Naive B cell (primary cell): ENCODE data around the gene PECR. TPM values are rescaled to one million over a fixed set of nuclear protein-coding genes. Genes with fewer than 3 reads are reported as not detected.

ENCODE experiments used
- ATAC-seq, 2 donors: fragments of 150-1000 bp; cut with Tn5 transposase; 2 replicates each; pipeline ENCODE4 v1.10.0; 2021; ENCODE audit warnings: low read depth in 2 of 2, mild to moderate bottlenecking in 2 of 2, moderate library complexity in 2 of 2
- DNase-seq: peaks from one replicate; pipeline ENCODE4 v3.0.0; 2022
- H3K27ac Mint-ChIP-seq, 6 donors: one replicate each; pipeline ENCODE4 v1.8.0; 2020 to 2022; ENCODE audit warnings: mild to moderate bottlenecking in 6 of 6, mixed read lengths in 6 of 6, moderate library complexity in 5 of 6, inconsistent platforms in 2 of 6
- H3K27me3 Mint-ChIP-seq, 3 donors: one replicate each; pipeline ENCODE4 v1.8.0; 2021 to 2022; ENCODE audit warnings: mixed read lengths in 3 of 3, mild to moderate bottlenecking in 1 of 3
- H3K36me3 Mint-ChIP-seq, 2 donors: one replicate each; pipeline ENCODE4 v1.8.0; 2020 to 2022; ENCODE audit warnings: mixed read lengths in 2 of 2, inconsistent platforms in 1 of 2, mild to moderate bottlenecking in 1 of 2
- H3K4me1 Mint-ChIP-seq, 3 donors: one replicate each; pipeline ENCODE4 v1.8.0; 2020 to 2022; ENCODE audit warnings: mixed read lengths in 3 of 3, inconsistent platforms in 1 of 3, mild to moderate bottlenecking in 1 of 3, moderate library complexity in 1 of 3
- H3K4me3 Mint-ChIP-seq, 8 donors: one replicate each; pipeline ENCODE4 v1.8.0; 2020 to 2022; ENCODE audit warnings: mild to moderate bottlenecking in 8 of 8, mixed read lengths in 8 of 8, moderate library complexity in 8 of 8, inconsistent platforms in 2 of 8
- H3K9me3 Mint-ChIP-seq, 7 donors: one replicate each; pipeline ENCODE4 v1.8.0; 2020 to 2022; ENCODE audit warnings: mixed read lengths in 7 of 7, mild to moderate bottlenecking in 5 of 7, inconsistent platforms in 2 of 7, moderate library complexity in 1 of 7
- polyA plus RNA-seq, 6 donors: library from polyadenylated mRNA; unstranded; fragments of 300-500 nt; fragmentation: Illumina TruSeq; gene quantifications; one replicate each; pipeline ENCODE4 v1.2.3, GENCODE V29; 2021; ENCODE audit warnings: low read depth in 6 of 6

PECR gene
- polyA plus RNA-seq, 6 donors from 2014 or later, result 20.7 to 37.3 (median 24.8) TPM

DNA sequence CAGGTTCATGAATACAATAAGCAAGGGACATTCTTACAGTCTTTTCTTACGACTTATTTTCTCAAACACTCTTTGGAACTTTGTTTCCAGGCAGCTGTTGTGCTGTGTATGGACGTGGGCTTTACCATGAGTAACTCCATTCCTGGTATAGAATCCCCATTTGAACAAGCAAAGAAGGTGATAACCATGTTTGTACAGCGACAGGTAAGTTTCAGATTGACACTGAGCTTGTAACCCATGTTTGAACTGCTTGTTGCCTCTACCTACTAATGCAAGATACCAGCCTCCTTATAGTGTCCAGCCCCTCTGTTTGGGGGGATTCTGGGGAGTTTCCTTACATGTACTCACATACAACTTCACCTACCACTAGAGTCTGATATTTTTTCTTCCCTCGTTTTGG is 31.3 kb upstream of the PECR start:
- Mint-ChIP-seq H3K4me1 (peaks cover 48 to 83% (median 73%) of the 10 kb centered on the region in 3 donors), H3K27me3 (no peaks in the 10 kb centered on the region), H3K36me3 (peaks cover 14 to 23% of the 10 kb centered on the region in 2 donors), H3K4me3 (peak overlapping the region in 1 of 8 donors; percentile 98), H3K27ac (peak overlapping the region in 4 of 6 donors; percentile 21 to 98 (median 72)), H3K9me3 (no peaks in the 10 kb centered on the region)
- DNase-seq, result no peak
- ATAC-seq, result no peak

GRCh38 chr2:216111122-216111521 is 29.5 kb upstream of the PECR start:
- DNase-seq (no peak), ATAC-seq (no peak)
- H3K4me3 Mint-ChIP-seq, result peak overlapping the region in 5 of 8 donors; percentile 7 to 100 (median 70)
- no peaks in the 10 kb centered on the region for H3K9me3 Mint-ChIP-seq
- H3K27ac Mint-ChIP-seq, result peak overlapping the region in 3 of 6 donors; percentile 69 to 100 (median 85)
- peaks cover 39 to 71% (median 55%) of the 10 kb centered on the region in 3 donors for H3K4me1 Mint-ChIP-seq
- no peaks in the 10 kb centered on the region for H3K27me3 Mint-ChIP-seq
- peaks cover 14 to 23% of the 10 kb centered on the region in 2 donors for H3K36me3 Mint-ChIP-seq

DNA sequence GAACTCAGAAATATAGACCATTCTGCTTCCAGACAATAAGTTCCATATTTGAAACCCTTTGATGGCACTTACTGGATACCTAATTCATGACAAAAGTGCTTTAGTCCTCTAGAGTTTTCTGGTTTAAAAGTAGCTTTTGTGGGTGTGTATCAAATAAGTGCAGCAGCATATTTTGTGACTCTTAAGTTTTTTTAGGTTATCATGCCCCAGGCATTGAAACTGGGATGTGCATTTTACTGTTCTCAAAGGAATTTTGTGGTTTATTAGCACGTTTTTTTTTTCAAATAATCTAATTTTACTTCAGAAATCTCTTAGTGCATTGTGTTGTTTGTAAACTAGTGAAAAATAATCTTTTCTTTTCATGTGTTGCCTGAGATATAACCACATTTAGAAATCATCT is 29.0 kb upstream of the PECR start:
- Mint-ChIP-seq H3K4me1 (peaks cover 38 to 68% (median 53%) of the 10 kb centered on the region in 3 donors), H3K27ac (peak overlapping the region in 4 of 6 donors; percentile 97 to 100 (median 100)), H3K27me3 (peaks cover 0 to under 1% (median 0%) of the 10 kb centered on the region in 3 donors), H3K9me3 (no peaks in the 10 kb centered on the region), H3K36me3 (peaks cover 14 to 23% of the 10 kb centered on the region in 2 donors), H3K4me3 (peak overlapping the region; percentile 98 to 100 (median 100))
- no peak for DNase-seq
- no peak for ATAC-seq

DNA sequence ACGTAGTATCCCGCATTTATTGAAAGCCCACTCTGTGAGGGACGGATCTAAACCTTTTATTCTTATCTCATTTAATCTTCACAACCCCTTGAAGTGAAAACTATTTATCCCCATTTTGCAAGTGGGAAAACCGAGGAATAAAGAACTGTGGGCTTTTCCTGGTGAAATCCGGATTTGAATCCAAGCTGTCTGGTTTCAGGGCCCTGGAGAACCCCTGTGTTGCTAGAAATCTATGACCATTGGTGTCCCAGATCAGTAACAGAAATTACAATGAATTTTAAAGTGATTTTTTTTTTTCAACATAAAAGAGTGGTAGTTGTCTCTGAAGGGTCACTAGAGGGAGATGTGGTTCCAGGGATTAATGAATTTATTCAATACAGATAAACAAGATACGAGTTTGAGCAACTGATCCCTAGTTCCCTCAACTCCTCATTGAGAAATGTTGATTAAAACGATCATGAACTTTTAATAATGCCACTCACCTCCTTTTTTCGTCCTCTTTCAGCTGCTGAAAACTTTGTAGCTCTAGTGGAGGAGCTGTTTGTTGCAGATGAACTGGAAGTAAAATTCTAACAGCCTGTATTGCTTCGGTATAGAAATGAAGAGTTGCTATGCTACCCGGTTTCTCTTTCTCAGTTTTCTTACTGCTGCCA is 28.5 kb upstream of the PECR start:
- H3K4me1 Mint-ChIP-seq, result peaks cover 34 to 63% (median 49%) of the 10 kb centered on the region in 3 donors

GRCh38 chr2:216108967-216109921 is 27.6 kb upstream of the PECR start, which contains the start of gene XRCC5:
XRCC5 (plus strand) TSS chr2:216109348; CDS start chr2:216109437, 89 bp downstream.
- Mint-ChIP-seq H3K27me3 (peaks cover 0 to 9% (median 0%) of the 10 kb centered on the region in 3 donors), H3K4me1 (peaks cover 26 to 55% (median 41%) of the 10 kb centered on the region in 3 donors), H3K27ac (peak within 1 kb of the TSS; percentile 98 to 100 (median 100)), H3K4me3 (peak within 1 kb of the TSS; percentile 98 to 100 (median 100)), H3K36me3 (peaks cover 6 to 18% of the 10 kb centered on the region in 2 donors), H3K9me3 (no peaks in the 10 kb centered on the region)
- DNase-seq, result peak; percentile 95
- peak; percentile 88 for ATAC-seq

More for the DNA sequence above, 28.5 kb upstream of the PECR start:
- H3K9me3 Mint-ChIP-seq, result no peaks in the 10 kb centered on the region
- H3K36me3 Mint-ChIP-seq, result peaks cover 14 to 23% of the 10 kb centered on the region in 2 donors
- ATAC-seq (no peak), DNase-seq (no peak)
- peak overlapping the region; percentile 97 to 100 (median 100) for H3K27ac Mint-ChIP-seq
- H3K27me3 Mint-ChIP-seq, result peaks cover 0 to 6% (median 0%) of the 10 kb centered on the region in 3 donors
- H3K4me3 Mint-ChIP-seq, result peak overlapping the region; percentile 98 to 100 (median 100)

DNA sequence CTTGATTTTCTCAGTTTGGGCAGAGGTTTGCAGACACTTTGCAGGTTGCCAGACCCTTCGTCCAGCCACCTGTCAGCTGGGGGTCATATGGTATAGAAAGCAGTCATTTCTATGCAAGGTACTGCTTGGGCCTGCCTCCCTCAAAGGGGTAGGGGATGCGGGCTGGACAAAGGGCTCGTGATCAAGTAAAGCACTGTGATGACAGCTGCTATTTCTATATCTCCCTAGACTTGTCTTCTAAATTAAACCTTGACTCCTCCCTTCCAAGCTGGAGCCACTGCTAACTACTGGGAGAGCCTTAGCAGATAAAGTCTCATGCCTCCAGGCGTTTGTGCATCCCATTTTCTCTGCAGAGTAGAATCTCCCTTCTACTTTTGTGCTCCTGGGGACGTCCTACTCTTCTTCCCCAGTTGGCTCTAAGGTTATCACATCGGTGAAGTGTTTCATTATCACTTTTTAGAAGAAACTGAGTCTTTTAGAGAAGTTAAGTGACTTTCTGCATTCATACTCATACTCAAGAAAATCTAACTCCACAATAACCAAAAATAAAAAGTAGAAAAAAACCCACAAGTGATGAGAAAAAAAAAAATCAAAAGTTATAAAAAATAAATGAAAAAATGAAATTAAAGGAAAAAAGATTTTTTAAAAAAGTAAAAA is 26.8 kb upstream of the PECR start:
- H3K4me1 Mint-ChIP-seq, result peaks cover 20 to 47% (median 33%) of the 10 kb centered on the region in 3 donors
- DNase-seq, result no peak
- H3K9me3 Mint-ChIP-seq, result no peaks in the 10 kb centered on the region
- H3K27me3 Mint-ChIP-seq, result peaks cover 0 to 10% (median 0%) of the 10 kb centered on the region in 3 donors
- ATAC-seq, result no peak
- peak overlapping the region; percentile 98 to 100 (median 100) for H3K4me3 Mint-ChIP-seq
- peak overlapping the region; percentile 90 to 100 (median 100) for H3K27ac Mint-ChIP-seq
- H3K36me3 Mint-ChIP-seq, result peaks cover 0 to 10% of the 10 kb centered on the region in 2 donors

GRCh38 chr2:216107760-216108159 is 26.2 kb upstream of the PECR start:
- H3K9me3 Mint-ChIP-seq, result no peaks in the 10 kb centered on the region
- H3K27me3 Mint-ChIP-seq, result peaks cover 0 to 10% (median 0%) of the 10 kb centered on the region in 3 donors
- peak overlapping the region in 5 of 8 donors; percentile 22 to 100 (median 68) for H3K4me3 Mint-ChIP-seq
- H3K4me1 Mint-ChIP-seq, result peaks cover 20 to 40% (median 27%) of the 10 kb centered on the region in 3 donors
- no peak for DNase-seq
- H3K27ac Mint-ChIP-seq, result no peak overlapping the region
- H3K36me3 Mint-ChIP-seq, result peaks cover 0 to 9% of the 10 kb centered on the region in 2 donors
- ATAC-seq, result no peak

GRCh38 chr2:216107320-216107719 is 25.7 kb upstream of the PECR start:
- DNase-seq, result no peak
- peak overlapping the region in 3 of 8 donors; percentile 19 to 49 (median 39) for H3K4me3 Mint-ChIP-seq
- H3K9me3 Mint-ChIP-seq, result no peaks in the 10 kb centered on the region
- H3K27ac Mint-ChIP-seq, result no peak overlapping the region
- ATAC-seq, result no peak
- peaks cover 19 to 35% (median 23%) of the 10 kb centered on the region in 3 donors for H3K4me1 Mint-ChIP-seq
- peaks cover 0 to 10% (median 0%) of the 10 kb centered on the region in 3 donors for H3K27me3 Mint-ChIP-seq
- peaks cover 0 to 7% of the 10 kb centered on the region in 2 donors for H3K36me3 Mint-ChIP-seq

GRCh38 chr2:216104691-216105090 is 23.1 kb upstream of the PECR start:
- no peak overlapping the region for H3K27ac Mint-ChIP-seq
- no peak for DNase-seq
- peaks cover 5 to 14% (median 10%) of the 10 kb centered on the region in 3 donors for H3K4me1 Mint-ChIP-seq
- H3K4me3 Mint-ChIP-seq, result no peak overlapping the region
- peaks cover 0 to 10% (median 0%) of the 10 kb centered on the region in 3 donors for H3K27me3 Mint-ChIP-seq
- H3K9me3 Mint-ChIP-seq, result no peaks in the 10 kb centered on the region
- H3K36me3 Mint-ChIP-seq, result peaks cover 11% of the 10 kb centered on the region in 2 donors
- ATAC-seq, result no peak

DNA sequence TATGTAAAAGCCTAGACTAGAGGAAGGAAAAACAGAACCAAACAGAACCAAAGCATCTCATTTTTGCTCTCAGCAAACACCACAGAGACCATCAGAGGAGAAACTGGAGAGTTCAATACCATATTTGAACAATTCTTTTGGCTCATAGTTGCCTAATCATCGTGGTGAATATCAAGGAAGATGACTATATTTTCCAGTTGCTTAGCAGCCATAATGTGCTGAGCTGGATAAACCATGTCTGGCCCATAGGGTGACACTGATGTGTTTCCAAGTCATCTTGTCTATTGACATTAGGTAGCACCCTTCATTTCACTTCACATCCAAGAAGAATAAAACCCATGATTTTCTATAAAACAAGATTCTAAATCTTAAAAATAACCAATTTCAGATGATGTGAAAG is 21.6 kb upstream of the PECR start:
- Mint-ChIP-seq H3K27me3 (peaks cover 0 to 10% (median 0%) of the 10 kb centered on the region in 3 donors), H3K4me3 (no peak overlapping the region), H3K36me3 (peaks cover 11% of the 10 kb centered on the region in 2 donors), H3K9me3 (no peaks in the 10 kb centered on the region), H3K4me1 (peaks cover 0 to under 1% (median 0%) of the 10 kb centered on the region in 3 donors), H3K27ac (no peak overlapping the region)
- DNase-seq, result no peak
- no peak for ATAC-seq

DNA sequence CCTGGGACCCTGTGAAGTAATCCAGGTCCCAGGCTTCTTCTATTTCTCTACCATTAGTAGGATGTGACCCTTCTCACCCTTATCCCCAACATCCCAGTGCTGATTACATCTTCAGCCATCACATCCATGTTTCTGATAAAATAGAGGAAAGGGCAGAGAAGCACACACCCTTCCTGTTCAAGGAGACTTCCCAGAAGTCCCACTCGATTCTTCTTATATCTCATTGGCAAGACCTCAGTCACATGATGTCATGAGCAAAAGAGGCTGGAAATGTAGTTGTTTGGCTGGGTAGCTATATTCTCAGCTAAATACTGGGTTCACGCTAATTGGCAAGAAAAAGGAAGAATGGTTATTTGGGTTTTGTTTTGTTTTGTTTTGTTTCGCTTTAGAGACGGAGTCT is 19.5 kb upstream of the PECR start:
- Mint-ChIP-seq H3K27me3 (peaks cover 0 to 10% (median 0%) of the 10 kb centered on the region in 3 donors), H3K4me1 (no peaks in the 10 kb centered on the region), H3K36me3 (peaks cover 11% of the 10 kb centered on the region in 2 donors), H3K4me3 (no peak overlapping the region), H3K27ac (no peak overlapping the region), H3K9me3 (no peaks in the 10 kb centered on the region)
- ATAC-seq (no peak), DNase-seq (no peak)

DNA sequence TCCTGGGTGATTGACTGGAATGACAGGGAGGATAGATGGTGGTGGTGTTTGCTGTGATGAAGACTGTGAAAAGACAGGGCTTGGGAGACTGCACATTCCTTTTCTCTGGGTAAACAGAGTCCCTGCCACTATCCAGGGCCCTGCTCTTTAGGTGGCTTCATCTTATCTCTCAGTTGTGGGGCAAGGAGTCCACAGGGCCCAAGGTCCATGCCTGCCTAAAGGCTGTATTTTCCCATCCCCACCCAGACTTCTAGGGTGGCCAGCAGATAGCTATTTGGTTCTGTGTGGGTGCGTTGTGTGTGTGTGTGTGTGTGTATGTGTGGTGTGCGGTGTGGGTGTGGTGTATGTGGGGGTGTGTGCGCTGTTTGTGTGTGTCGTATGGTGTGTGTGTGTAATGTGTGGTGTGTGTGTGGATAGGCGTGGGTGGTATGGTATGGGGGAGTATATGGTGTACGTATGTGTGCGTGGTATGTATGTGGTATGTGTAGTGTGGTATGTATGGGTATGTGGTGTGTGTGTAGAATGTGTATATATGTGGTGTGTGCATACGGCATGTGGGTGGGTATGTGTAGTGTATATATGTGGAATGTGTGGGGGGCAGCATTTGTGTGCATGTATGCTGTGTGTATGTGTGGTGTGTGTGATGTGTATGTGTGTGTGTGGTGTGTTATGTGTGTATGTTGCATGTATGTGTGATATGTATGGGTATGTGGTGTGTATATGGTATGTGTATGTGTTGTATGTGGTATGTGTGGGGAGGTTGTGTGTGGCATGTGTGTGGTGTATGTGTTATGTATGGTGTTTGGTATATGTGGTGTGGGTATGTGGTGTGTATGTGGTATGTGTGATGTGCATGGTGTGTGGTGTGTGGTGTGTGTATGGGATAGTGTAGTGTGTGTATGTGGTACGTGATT is 17.1 kb upstream of the PECR start:
- no peak for ATAC-seq
- Mint-ChIP-seq H3K27ac (no peak overlapping the region), H3K9me3 (no peaks in the 10 kb centered on the region), H3K4me1 (no peaks in the 10 kb centered on the region), H3K27me3 (peaks cover 4 to 5% (median 5%) of the 10 kb centered on the region in 3 donors), H3K36me3 (peaks cover 11% of the 10 kb centered on the region in 2 donors), H3K4me3 (no peak overlapping the region)
- no peak for DNase-seq
